Subcutaneous adipose tissue (tissue), 4 donors: ENCODE measurements around the gene CWC27. TPM values are rescaled to one million over a fixed set of nuclear protein-coding genes. Genes with fewer than 3 reads are reported as not detected.

Experiments used
- CTCF ChIP-seq: fragments of 450-650 bp; IDR thresholded peaks from one replicate; pipeline ENCODE4 v1.5.1; 2016; ENCODE audit warnings: low read depth, mild to moderate bottlenecking, control low read depth, antibody characterized with exemption, moderate library complexity
- total RNA-seq, 4 donors: library from RNA; depleted of rRNA; stranded (reverse); fragments of >200 nt; gene quantifications; one replicate each; pipeline ENCODE4 v1.1.0, GENCODE V29; 2016

CWC27 gene
- total RNA-seq, 4 donors from 2014 or later: 9.0 to 17.8 (median 15.2) TPM

GRCh38 chr5:64876203-64876602, 107.5 kb downstream of the CWC27 start:
- no peak for TF ChIP-seq CTCF

- no peak for TF ChIP-seq CTCF
Observed at GRCh38 chr5:64880821-64881220, 112.1 kb downstream of the CWC27 start.

- no peak for TF ChIP-seq CTCF
Observed at GRCh38 chr5:64883912-64884311, 115.2 kb downstream of the CWC27 start.

GRCh38 chr5:64884541-64884940, 115.8 kb downstream of the CWC27 start:
- no peak for TF ChIP-seq CTCF

GRCh38 chr5:64887910-64888309, 119.2 kb downstream of the CWC27 start:
- no peak for TF ChIP-seq CTCF

GRCh38 chr5:64895748-64896147, 127.0 kb downstream of the CWC27 start:
- TF ChIP-seq CTCF: no peak

GRCh38 chr5:64899838-64900237, 131.1 kb downstream of the CWC27 start:
- no peak for TF ChIP-seq CTCF

- no peak for TF ChIP-seq CTCF
Observed at GRCh38 chr5:64900618-64901017, 131.9 kb downstream of the CWC27 start.
